Osteoblast (primary cell): ENCODE data around the gene PTPRD. TPM values are rescaled to one million over a fixed set of nuclear protein-coding genes. Genes with fewer than 3 reads are reported as not detected.
"Not testable (repeated sequence)": the region's sequence is repeated elsewhere in the genome, so short reads cannot be mapped to it uniquely, and the experiment has no call there.

ENCODE experiments used
- DNase-seq: peaks from one replicate; pipeline ENCODE4 v3.0.0; 2011; ENCODE audit warnings: low spot score, mixed read lengths; ENCODE audit not compliant: insufficient read length; ENCODE audit errors: missing footprints
- H2AFZ ChIP-seq: 2 replicates; pipeline ENCODE4 v1.6.0; 2011; ENCODE audit warnings: mild to moderate bottlenecking, low read length
- H3K27ac ChIP-seq: 2 replicates; pipeline ENCODE4 v1.5.1; 2011; ENCODE audit warnings: mild to moderate bottlenecking, low read depth, low read length, moderate library complexity
- H3K27me3 ChIP-seq: 2 replicates; pipeline ENCODE4 v1.6.0; 2012; ENCODE audit warnings: mild to moderate bottlenecking, control low read depth, inconsistent platforms, low read length, moderate library complexity; ENCODE audit not compliant: insufficient read depth
- H3K36me3 ChIP-seq: 2 replicates; pipeline ENCODE4 v1.5.1; 2011; ENCODE audit warnings: mild to moderate bottlenecking, low read length, control low read depth, moderate library complexity; ENCODE audit not compliant: insufficient read depth
- H3K4me1 ChIP-seq: 2 replicates; pipeline ENCODE4 v1.5.1; 2011; ENCODE audit warnings: mild to moderate bottlenecking, low read length, control low read depth, moderate library complexity; ENCODE audit not compliant: insufficient read depth
- H3K4me2 ChIP-seq: 2 replicates; pipeline ENCODE4 v1.6.0; 2011; ENCODE audit warnings: mild to moderate bottlenecking, low read length; ENCODE audit not compliant: insufficient read depth
- H3K4me3 ChIP-seq: fragments of 200-600 bp; sonication (generic); 3 replicates; pipeline ENCODE4 v1.5.1; 2012; ENCODE audit warnings: mild to moderate bottlenecking, low read length, inconsistent platforms; ENCODE audit not compliant: insufficient read depth
- H3K79me2 ChIP-seq: 2 replicates; pipeline ENCODE4 v1.6.0; 2012; ENCODE audit warnings: mild to moderate bottlenecking, low read length, control low read depth, inconsistent platforms; ENCODE audit not compliant: insufficient read depth
- H3K9me3 ChIP-seq: 2 replicates; pipeline ENCODE4 v1.5.1; 2011; ENCODE audit warnings: low read depth, low read length, control low read depth
- H4K20me1 ChIP-seq: 2 replicates; pipeline ENCODE4 v1.6.0; 2012; ENCODE audit warnings: mild to moderate bottlenecking, low read length, control low read depth; ENCODE audit not compliant: insufficient read depth
- CTCF ChIP-seq: IDR thresholded peaks from 2 replicates; pipeline ENCODE4 v1.5.1; 2011; ENCODE audit warnings: mild to moderate bottlenecking, low read depth, low read length, moderate library complexity; ENCODE audit errors: extremely low read depth
- total RNA-seq: library from RNA; depleted of rRNA; stranded (reverse); fragments of >200 nt; gene quantifications from 2 replicates; pipeline ENCODE4 v1.2.3, GENCODE V29; 2012

PTPRD gene
- total RNA-seq, 1 donor: 23.9 TPM

- no peak overlapping the region for H3K27ac ChIP-seq
- no peaks in the 10 kb centered on the region for H3K27me3 ChIP-seq
- H2AFZ ChIP-seq: no peak overlapping the region
- H3K4me1 ChIP-seq: no peaks in the 10 kb centered on the region
- H3K79me2 ChIP-seq: no peaks in the 10 kb centered on the region
- no peak for DNase-seq
- H3K36me3 ChIP-seq: no peaks in the 10 kb centered on the region
- H3K4me3 ChIP-seq: no peak overlapping the region
- no peaks in the 10 kb centered on the region for H3K9me3 ChIP-seq
- H4K20me1 ChIP-seq: no peaks in the 10 kb centered on the region
- H3K4me2 ChIP-seq: no peak overlapping the region
- TF ChIP-seq CTCF: no peak
These were observed 1908.9 kb downstream of the PTPRD start for GRCh38 chr9:8703904-8704303.

- Histone ChIP-seq H4K20me1 (no peaks in the 10 kb centered on the region), H2AFZ (no peak overlapping the region), H3K79me2 (no peaks in the 10 kb centered on the region), H3K27me3 (no peaks in the 10 kb centered on the region), H3K4me2 (no peak overlapping the region), H3K4me3 (no peak overlapping the region), H3K4me1 (no peaks in the 10 kb centered on the region), H3K36me3 (no peaks in the 10 kb centered on the region), H3K27ac (no peak overlapping the region), H3K9me3 (no peaks in the 10 kb centered on the region)
- TF ChIP-seq CTCF: no peak
- no peak for DNase-seq
These were observed 1910.9 kb downstream of the PTPRD start for GRCh38 chr9:8701904-8702303.

GRCh38 chr9:8697565-8697964, 1915.2 kb downstream of the PTPRD start:
- not testable (repeated sequence) for H4K20me1 ChIP-seq, H3K4me1 ChIP-seq, H3K9me3 ChIP-seq, H3K4me3 ChIP-seq, H3K79me2 ChIP-seq, H3K36me3 ChIP-seq, DNase-seq, H2AFZ ChIP-seq, H3K27me3 ChIP-seq, H3K4me2 ChIP-seq, H3K27ac ChIP-seq

GRCh38 chr9:8696516-8696915, 1916.3 kb downstream of the PTPRD start:
- H3K4me1 ChIP-seq: no peaks in the 10 kb centered on the region
- no peak for DNase-seq
- no peaks in the 10 kb centered on the region for H3K9me3 ChIP-seq
- H3K36me3 ChIP-seq: no peaks in the 10 kb centered on the region
- H2AFZ ChIP-seq: no peak overlapping the region
- no peaks in the 10 kb centered on the region for H3K27me3 ChIP-seq
- H3K27ac ChIP-seq: no peak overlapping the region
- no peak overlapping the region for H3K4me3 ChIP-seq
- TF ChIP-seq CTCF: no peak
- H4K20me1 ChIP-seq: no peaks in the 10 kb centered on the region
- H3K79me2 ChIP-seq: no peaks in the 10 kb centered on the region
- no peak overlapping the region for H3K4me2 ChIP-seq
